ENCODE measurements around the gene BACH1.
"Not testable (repeated sequence)": the region's sequence is repeated elsewhere in the genome, so short reads cannot be mapped to it uniquely, and the experiment has no call there.

Gene BACH1

GRCh38 chr21:29264721-29265120 lies 34.0 kb upstream of the BACH1 start:
- Histone ChIP-seq H3K4me3 (ENCODE audit: low read depth in 1 of 2, low read length in 2 of 2) (no peak overlapping the region), H3K27ac (ENCODE audit: low read length) (no peak overlapping the region), H3K27me3 (ENCODE audit: low read depth, low read length) (no peaks in the 10 kb centered on the region), H3K36me3 (ENCODE audit: control insufficient read depth in 1 of 2, insufficient read depth in 2 of 2, low read length in 2 of 2) (no peaks in the 10 kb centered on the region), H3K4me1 (ENCODE audit: control insufficient read depth in 1 of 2, insufficient read depth in 2 of 2, low read length in 2 of 2) (no peaks in the 10 kb centered on the region), H3K9me3 (ENCODE audit: control insufficient read depth in 1 of 2, low read length in 2 of 2) (no peaks in the 10 kb centered on the region)

GRCh38 chr21:29265690-29266479 lies 32.8 kb upstream of the BACH1 start:
- H3K9me3 ChIP-seq (ENCODE audit: control insufficient read depth in 1 of 2, low read length in 2 of 2), result no peaks in the 10 kb centered on the region
- H3K27me3 ChIP-seq (ENCODE audit: low read depth, low read length), result no peaks in the 10 kb centered on the region
- H3K27ac ChIP-seq (ENCODE audit: low read length), result no peak overlapping the region
- no peaks in the 10 kb centered on the region for H3K4me1 ChIP-seq (ENCODE audit: control insufficient read depth in 1 of 2, insufficient read depth in 2 of 2, low read length in 2 of 2)
- H3K36me3 ChIP-seq (ENCODE audit: control insufficient read depth in 1 of 2, insufficient read depth in 2 of 2, low read length in 2 of 2), result no peaks in the 10 kb centered on the region
- H3K4me3 ChIP-seq (ENCODE audit: low read depth in 1 of 2, low read length in 2 of 2), result no peak overlapping the region

- H3K36me3 ChIP-seq (ENCODE audit: control insufficient read depth in 1 of 2, insufficient read depth in 2 of 2, low read length in 2 of 2), result no peaks in the 10 kb centered on the region
- H3K4me3 ChIP-seq (ENCODE audit: low read depth in 1 of 2, low read length in 2 of 2), result no peak overlapping the region
- H3K9me3 ChIP-seq (ENCODE audit: control insufficient read depth in 1 of 2, low read length in 2 of 2), result no peaks in the 10 kb centered on the region
- no peak overlapping the region for H3K27ac ChIP-seq (ENCODE audit: low read length)
- H3K27me3 ChIP-seq (ENCODE audit: low read depth, low read length), result no peaks in the 10 kb centered on the region
- no peaks in the 10 kb centered on the region for H3K4me1 ChIP-seq (ENCODE audit: control insufficient read depth in 1 of 2, insufficient read depth in 2 of 2, low read length in 2 of 2)
These were observed 31.1 kb upstream of the BACH1 start for GRCh38 chr21:29267666-29268065.

- Histone ChIP-seq H3K27me3 (ENCODE audit: low read depth, low read length) (no peaks in the 10 kb centered on the region), H3K4me3 (ENCODE audit: low read depth in 1 of 2, low read length in 2 of 2) (no peak overlapping the region), H3K36me3 (ENCODE audit: control insufficient read depth in 1 of 2, insufficient read depth in 2 of 2, low read length in 2 of 2) (no peaks in the 10 kb centered on the region), H3K4me1 (ENCODE audit: control insufficient read depth in 1 of 2, insufficient read depth in 2 of 2, low read length in 2 of 2) (no peaks in the 10 kb centered on the region), H3K9me3 (ENCODE audit: control insufficient read depth in 1 of 2, low read length in 2 of 2) (no peaks in the 10 kb centered on the region), H3K27ac (ENCODE audit: low read length) (no peak overlapping the region)
These were observed 26.8 kb upstream of the BACH1 start for GRCh38 chr21:29271927-29272333.

- H3K27me3 ChIP-seq (ENCODE audit: low read depth, low read length), result no peaks in the 10 kb centered on the region
- no peak overlapping the region for H3K27ac ChIP-seq (ENCODE audit: low read length)
- no peaks in the 10 kb centered on the region for H3K9me3 ChIP-seq (ENCODE audit: control insufficient read depth in 1 of 2, low read length in 2 of 2)
- H3K36me3 ChIP-seq (ENCODE audit: control insufficient read depth in 1 of 2, insufficient read depth in 2 of 2, low read length in 2 of 2), result no peaks in the 10 kb centered on the region
- H3K4me1 ChIP-seq (ENCODE audit: control insufficient read depth in 1 of 2, insufficient read depth in 2 of 2, low read length in 2 of 2), result no peaks in the 10 kb centered on the region
- H3K4me3 ChIP-seq (ENCODE audit: low read depth in 1 of 2, low read length in 2 of 2), result no peak overlapping the region
These were observed 21.3 kb upstream of the BACH1 start for GRCh38 chr21:29277442-29277841.

- Histone ChIP-seq H3K4me1 (ENCODE audit: control insufficient read depth in 1 of 2, insufficient read depth in 2 of 2, low read length in 2 of 2) (no peaks in the 10 kb centered on the region), H3K36me3 (ENCODE audit: control insufficient read depth in 1 of 2, insufficient read depth in 2 of 2, low read length in 2 of 2) (no peaks in the 10 kb centered on the region), H3K27ac (ENCODE audit: low read length) (no peak overlapping the region), H3K4me3 (ENCODE audit: low read depth in 1 of 2, low read length in 2 of 2) (no peak overlapping the region), H3K27me3 (ENCODE audit: low read depth, low read length) (no peaks in the 10 kb centered on the region), H3K9me3 (ENCODE audit: control insufficient read depth in 1 of 2, low read length in 2 of 2) (no peaks in the 10 kb centered on the region)
These were observed 19.2 kb upstream of the BACH1 start for GRCh38 chr21:29279558-29279957.

GRCh38 chr21:29281801-29282200 lies 16.9 kb upstream of the BACH1 start:
- not testable (repeated sequence) for H3K4me1 ChIP-seq (ENCODE audit: control insufficient read depth in 1 of 2, insufficient read depth in 2 of 2, low read length in 2 of 2); H3K27me3 ChIP-seq (ENCODE audit: low read depth, low read length); H3K4me3 ChIP-seq (ENCODE audit: low read depth in 1 of 2, low read length in 2 of 2); H3K27ac ChIP-seq (ENCODE audit: low read length); H3K9me3 ChIP-seq (ENCODE audit: control insufficient read depth in 1 of 2, low read length in 2 of 2); H3K36me3 ChIP-seq (ENCODE audit: control insufficient read depth in 1 of 2, insufficient read depth in 2 of 2, low read length in 2 of 2)

GRCh38 chr21:29287383-29287782 lies 11.3 kb upstream of the BACH1 start:
- no peaks in the 10 kb centered on the region for H3K36me3 ChIP-seq (ENCODE audit: control insufficient read depth in 1 of 2, insufficient read depth in 2 of 2, low read length in 2 of 2)
- no peaks in the 10 kb centered on the region for H3K27me3 ChIP-seq (ENCODE audit: low read depth, low read length)
- H3K9me3 ChIP-seq (ENCODE audit: control insufficient read depth in 1 of 2, low read length in 2 of 2), result no peaks in the 10 kb centered on the region
- no peak overlapping the region for H3K27ac ChIP-seq (ENCODE audit: low read length)
- no peak overlapping the region for H3K4me3 ChIP-seq (ENCODE audit: low read depth in 1 of 2, low read length in 2 of 2)
- H3K4me1 ChIP-seq (ENCODE audit: control insufficient read depth in 1 of 2, insufficient read depth in 2 of 2, low read length in 2 of 2), result no peaks in the 10 kb centered on the region

GRCh38 chr21:29288239-29288638 lies 10.5 kb upstream of the BACH1 start:
- Histone ChIP-seq H3K27ac (ENCODE audit: low read length) (no peak overlapping the region), H3K4me1 (ENCODE audit: control insufficient read depth in 1 of 2, insufficient read depth in 2 of 2, low read length in 2 of 2) (no peaks in the 10 kb centered on the region), H3K4me3 (ENCODE audit: low read depth in 1 of 2, low read length in 2 of 2) (no peak overlapping the region), H3K9me3 (ENCODE audit: control insufficient read depth in 1 of 2, low read length in 2 of 2) (no peaks in the 10 kb centered on the region), H3K36me3 (ENCODE audit: control insufficient read depth in 1 of 2, insufficient read depth in 2 of 2, low read length in 2 of 2) (no peaks in the 10 kb centered on the region), H3K27me3 (ENCODE audit: low read depth, low read length) (no peaks in the 10 kb centered on the region)

GRCh38 chr21:29289317-29289716 lies 9.4 kb upstream of the BACH1 start:
- no peaks in the 10 kb centered on the region for H3K4me1 ChIP-seq (ENCODE audit: control insufficient read depth in 1 of 2, insufficient read depth in 2 of 2, low read length in 2 of 2)
- H3K36me3 ChIP-seq (ENCODE audit: control insufficient read depth in 1 of 2, insufficient read depth in 2 of 2, low read length in 2 of 2), result no peaks in the 10 kb centered on the region
- no peak overlapping the region for H3K27ac ChIP-seq (ENCODE audit: low read length)
- no peaks in the 10 kb centered on the region for H3K27me3 ChIP-seq (ENCODE audit: low read depth, low read length)
- H3K4me3 ChIP-seq (ENCODE audit: low read depth in 1 of 2, low read length in 2 of 2), result no peak overlapping the region
- H3K9me3 ChIP-seq (ENCODE audit: control insufficient read depth in 1 of 2, low read length in 2 of 2), result no peaks in the 10 kb centered on the region

- no peaks in the 10 kb centered on the region for H3K9me3 ChIP-seq (ENCODE audit: control insufficient read depth in 1 of 2, low read length in 2 of 2)
- no peak overlapping the region for H3K27ac ChIP-seq (ENCODE audit: low read length)
- no peaks in the 10 kb centered on the region for H3K27me3 ChIP-seq (ENCODE audit: low read depth, low read length)
- no peaks in the 10 kb centered on the region for H3K36me3 ChIP-seq (ENCODE audit: control insufficient read depth in 1 of 2, insufficient read depth in 2 of 2, low read length in 2 of 2)
- H3K4me3 ChIP-seq (ENCODE audit: low read depth in 1 of 2, low read length in 2 of 2), result no peak overlapping the region
- no peaks in the 10 kb centered on the region for H3K4me1 ChIP-seq (ENCODE audit: control insufficient read depth in 1 of 2, insufficient read depth in 2 of 2, low read length in 2 of 2)
These were observed 8.5 kb upstream of the BACH1 start for GRCh38 chr21:29290240-29290639.

GRCh38 chr21:29293495-29293894 lies 5.2 kb upstream of the BACH1 start:
- H3K9me3 ChIP-seq (ENCODE audit: control insufficient read depth in 1 of 2, low read length in 2 of 2), result no peaks in the 10 kb centered on the region
- H3K4me1 ChIP-seq (ENCODE audit: control insufficient read depth in 1 of 2, insufficient read depth in 2 of 2, low read length in 2 of 2), result no peaks in the 10 kb centered on the region
- H3K36me3 ChIP-seq (ENCODE audit: control insufficient read depth in 1 of 2, insufficient read depth in 2 of 2, low read length in 2 of 2), result no peaks in the 10 kb centered on the region
- no peaks in the 10 kb centered on the region for H3K27me3 ChIP-seq (ENCODE audit: low read depth, low read length)
- H3K4me3 ChIP-seq (ENCODE audit: low read depth in 1 of 2, low read length in 2 of 2), result no peak overlapping the region
- no peak overlapping the region for H3K27ac ChIP-seq (ENCODE audit: low read length)
